Ishikawa (cell line): ENCODE results near the gene FCF1.

Experiments
- CEBPB ChIP-seq: IDR thresholded peaks from 2 replicates; pipeline ENCODE4 v1.6.1; 2012
- CREB1 ChIP-seq: IDR thresholded peaks from 2 replicates; pipeline ENCODE4 v1.6.1; 2012; ENCODE audit warnings: low read depth
- EGR1 ChIP-seq: IDR thresholded peaks from 2 replicates; pipeline ENCODE4 v1.6.1; 2012
- EP300 ChIP-seq: IDR thresholded peaks from 2 replicates; pipeline ENCODE4 v1.6.1; 2012; ENCODE audit warnings: borderline replicate concordance
- NFIC ChIP-seq: IDR thresholded peaks from 2 replicates; pipeline ENCODE4 v1.6.1; 2012
- RAD21 ChIP-seq: IDR thresholded peaks from 2 replicates; pipeline ENCODE4 v1.6.1; 2012; ENCODE audit warnings: low read depth
- TCF12 ChIP-seq: IDR thresholded peaks from 2 replicates; pipeline ENCODE4 v1.6.1; 2012; ENCODE audit warnings: low read depth
- YY1 ChIP-seq: IDR thresholded peaks from 2 replicates; pipeline ENCODE4 v1.6.1; 2012; ENCODE audit warnings: low read depth
- TF ChIP-seq, protein P1 (sequence below): IDR thresholded peaks from 2 replicates; pipeline ENCODE4 v1.6.1; 2012; ENCODE audit warnings: low read depth, mild to moderate bottlenecking

DNA sequence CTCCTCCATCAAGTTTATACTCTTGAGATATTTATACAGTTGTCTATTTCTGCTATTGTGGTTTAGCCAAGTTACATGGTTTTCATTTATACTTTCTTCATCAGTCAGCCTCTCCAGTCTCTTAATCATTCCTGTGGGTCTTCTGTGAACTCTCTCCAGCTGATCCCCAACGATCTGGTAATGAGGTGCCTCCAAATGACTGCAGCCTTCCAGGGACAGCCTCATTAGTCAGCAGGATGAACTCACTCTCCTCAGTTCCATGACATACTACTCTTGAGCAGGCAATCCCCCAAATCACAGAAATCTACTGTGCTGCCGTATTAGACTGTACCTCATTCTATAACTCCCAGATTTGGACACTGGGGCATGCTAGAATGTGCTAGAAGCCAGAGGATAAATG, 15.4 kb upstream of the FCF1 start:
- TF ChIP-seq, protein P1, sequence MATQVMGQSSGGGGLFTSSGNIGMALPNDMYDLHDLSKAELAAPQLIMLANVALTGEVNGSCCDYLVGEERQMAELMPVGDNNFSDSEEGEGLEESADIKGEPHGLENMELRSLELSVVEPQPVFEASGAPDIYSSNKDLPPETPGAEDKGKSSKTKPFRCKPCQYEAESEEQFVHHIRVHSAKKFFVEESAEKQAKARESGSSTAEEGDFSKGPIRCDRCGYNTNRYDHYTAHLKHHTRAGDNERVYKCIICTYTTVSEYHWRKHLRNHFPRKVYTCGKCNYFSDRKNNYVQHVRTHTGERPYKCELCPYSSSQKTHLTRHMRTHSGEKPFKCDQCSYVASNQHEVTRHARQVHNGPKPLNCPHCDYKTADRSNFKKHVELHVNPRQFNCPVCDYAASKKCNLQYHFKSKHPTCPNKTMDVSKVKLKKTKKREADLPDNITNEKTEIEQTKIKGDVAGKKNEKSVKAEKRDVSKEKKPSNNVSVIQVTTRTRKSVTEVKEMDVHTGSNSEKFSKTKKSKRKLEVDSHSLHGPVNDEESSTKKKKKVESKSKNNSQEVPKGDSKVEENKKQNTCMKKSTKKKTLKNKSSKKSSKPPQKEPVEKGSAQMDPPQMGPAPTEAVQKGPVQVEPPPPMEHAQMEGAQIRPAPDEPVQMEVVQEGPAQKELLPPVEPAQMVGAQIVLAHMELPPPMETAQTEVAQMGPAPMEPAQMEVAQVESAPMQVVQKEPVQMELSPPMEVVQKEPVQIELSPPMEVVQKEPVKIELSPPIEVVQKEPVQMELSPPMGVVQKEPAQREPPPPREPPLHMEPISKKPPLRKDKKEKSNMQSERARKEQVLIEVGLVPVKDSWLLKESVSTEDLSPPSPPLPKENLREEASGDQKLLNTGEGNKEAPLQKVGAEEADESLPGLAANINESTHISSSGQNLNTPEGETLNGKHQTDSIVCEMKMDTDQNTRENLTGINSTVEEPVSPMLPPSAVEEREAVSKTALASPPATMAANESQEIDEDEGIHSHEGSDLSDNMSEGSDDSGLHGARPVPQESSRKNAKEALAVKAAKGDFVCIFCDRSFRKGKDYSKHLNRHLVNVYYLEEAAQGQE: no peak
- no peak for TF ChIP-seq RAD21
- TF ChIP-seq YY1: no peak
- no peak for TF ChIP-seq EP300
- TF ChIP-seq EGR1: no peak
- TF ChIP-seq NFIC: no peak
- TF ChIP-seq CREB1: no peak
- TF ChIP-seq TCF12: no peak
- no peak for TF ChIP-seq CEBPB
